ENCODE measurements around the gene TWNK. TPM values are rescaled to one million over a fixed set of nuclear protein-coding genes. Genes with fewer than 3 reads are reported as not detected.
A peak's percentile ranks its signal among the peaks of the same experiment; 100 is the strongest.

TWNK gene
- total RNA-seq = 11.5 TPM

DNA sequence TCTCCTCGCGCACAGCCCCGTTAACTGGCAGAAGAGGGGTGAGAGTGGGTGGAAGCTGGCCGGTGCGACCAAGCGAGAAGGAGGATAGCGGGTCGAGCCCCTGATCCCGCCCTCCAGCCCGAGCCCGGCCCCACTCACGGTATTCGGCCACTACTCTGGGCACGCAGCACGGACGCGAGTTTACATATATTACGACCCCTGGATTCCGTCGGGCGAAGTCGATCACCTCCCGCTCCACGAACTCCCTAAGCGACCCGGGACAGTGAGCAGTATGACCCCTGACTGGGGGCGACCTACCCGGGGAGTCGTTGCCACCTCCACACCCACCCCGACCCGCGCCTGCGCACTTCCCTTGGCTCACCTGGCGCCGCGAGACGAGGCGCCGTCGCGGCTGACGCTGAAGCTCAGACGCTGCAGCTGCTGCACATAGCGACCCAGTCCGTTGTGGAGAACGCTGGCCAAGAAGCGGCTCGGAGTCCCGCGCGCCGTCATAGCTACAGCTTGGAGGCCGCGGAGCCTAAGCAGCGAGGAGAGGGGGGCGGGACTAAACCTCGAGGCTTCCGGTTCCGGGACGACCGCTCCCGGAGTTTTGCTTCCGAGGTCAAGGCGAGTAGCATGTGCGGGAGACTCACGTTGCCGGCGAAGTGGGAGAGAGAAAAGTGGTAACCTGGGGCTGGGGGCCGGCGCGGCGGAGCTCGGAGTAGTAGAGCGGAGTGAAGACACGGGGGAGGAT, at the start of gene TWNK, which contains the start of gene MRPL43:
TSS of gene TWNK (plus strand) at position 592 of the 733 bp plus-strand sequence. CDS start 668 bp downstream, outside the sequence.
TSS of gene MRPL43 (minus strand) at position 546 of the 733 bp plus-strand sequence. CDS start at position 492, 54 bp downstream.
- peaks cover 9 to 16% of the 10 kb centered on the region in 2 donors for H3K4me1 ChIP-seq
- TF ChIP-seq, protein P1, sequence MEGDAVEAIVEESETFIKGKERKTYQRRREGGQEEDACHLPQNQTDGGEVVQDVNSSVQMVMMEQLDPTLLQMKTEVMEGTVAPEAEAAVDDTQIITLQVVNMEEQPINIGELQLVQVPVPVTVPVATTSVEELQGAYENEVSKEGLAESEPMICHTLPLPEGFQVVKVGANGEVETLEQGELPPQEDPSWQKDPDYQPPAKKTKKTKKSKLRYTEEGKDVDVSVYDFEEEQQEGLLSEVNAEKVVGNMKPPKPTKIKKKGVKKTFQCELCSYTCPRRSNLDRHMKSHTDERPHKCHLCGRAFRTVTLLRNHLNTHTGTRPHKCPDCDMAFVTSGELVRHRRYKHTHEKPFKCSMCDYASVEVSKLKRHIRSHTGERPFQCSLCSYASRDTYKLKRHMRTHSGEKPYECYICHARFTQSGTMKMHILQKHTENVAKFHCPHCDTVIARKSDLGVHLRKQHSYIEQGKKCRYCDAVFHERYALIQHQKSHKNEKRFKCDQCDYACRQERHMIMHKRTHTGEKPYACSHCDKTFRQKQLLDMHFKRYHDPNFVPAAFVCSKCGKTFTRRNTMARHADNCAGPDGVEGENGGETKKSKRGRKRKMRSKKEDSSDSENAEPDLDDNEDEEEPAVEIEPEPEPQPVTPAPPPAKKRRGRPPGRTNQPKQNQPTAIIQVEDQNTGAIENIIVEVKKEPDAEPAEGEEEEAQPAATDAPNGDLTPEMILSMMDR (IDR thresholded peaks at IDR 0.05) = no peak
- no peaks in the 10 kb centered on the region for H3K9me3 ChIP-seq
- peaks cover 19 to 35% of the 10 kb centered on the region in 2 donors for H3K36me3 ChIP-seq
- intact Hi-C loops (cut with DNase I) = no loop called here
- peak within 1 kb of the TSS; percentile 64 for H3K27ac ChIP-seq
- no peaks in the 10 kb centered on the region for H3K27me3 ChIP-seq
- peak in 1 of 2 donors; percentile 88 for DNase-seq (ENCODE audit: low spot score in 2 of 2)
- peak within 1 kb of the TSS; percentile 84 to 90 for H3K4me3 ChIP-seq

DNA sequence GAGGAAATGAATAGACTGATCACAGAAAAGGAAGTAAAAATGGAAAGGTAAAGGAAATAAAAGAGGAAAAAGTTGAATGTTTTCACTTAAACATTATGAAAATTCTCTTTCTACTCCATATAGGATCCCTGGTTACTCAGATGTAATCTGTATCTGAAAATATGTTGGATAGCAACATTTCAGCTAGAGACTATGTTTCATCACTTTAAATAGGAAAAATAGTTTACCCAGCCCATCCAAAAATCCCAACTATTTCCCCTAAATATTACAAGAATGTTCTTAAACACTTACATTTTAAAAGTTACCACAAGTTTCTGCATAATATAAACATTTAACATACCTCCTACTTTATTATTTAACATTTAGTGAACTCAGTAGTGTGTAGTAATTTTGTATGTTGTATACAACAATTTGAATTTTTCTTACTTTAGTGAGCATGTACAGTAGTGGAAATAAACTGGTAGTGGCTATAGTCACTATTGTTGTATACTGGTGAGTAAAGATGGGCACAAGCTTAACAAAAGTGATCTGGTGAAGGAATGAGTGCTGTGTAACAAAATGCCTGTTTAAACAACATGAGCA, 47.5 kb upstream of the TWNK start:
- H3K36me3 ChIP-seq = peaks cover 56 to 86% of the 10 kb centered on the region in 2 donors
- TF ChIP-seq, protein P1 (IDR thresholded peaks at IDR 0.05) = no peak
- intact Hi-C loops (cut with DNase I) = no loop called here
- H3K9me3 ChIP-seq = no peaks in the 10 kb centered on the region
- DNase-seq (ENCODE audit: low spot score in 2 of 2) = no peak
- H3K4me3 ChIP-seq = no peak overlapping the region
- H3K27ac ChIP-seq = no peak overlapping the region
- no peaks in the 10 kb centered on the region for H3K4me1 ChIP-seq
- H3K27me3 ChIP-seq = no peaks in the 10 kb centered on the region

GRCh38 chr10:100942229-100942628, 45.1 kb upstream of the TWNK start:
- TF ChIP-seq, protein P1 (IDR thresholded peaks at IDR 0.05) = no peak
- Histone ChIP-seq H3K4me1 (no peaks in the 10 kb centered on the region), H3K36me3 (peaks cover 67 to 94% of the 10 kb centered on the region in 2 donors), H3K27ac (no peak overlapping the region), H3K27me3 (no peaks in the 10 kb centered on the region), H3K4me3 (no peak overlapping the region), H3K9me3 (no peaks in the 10 kb centered on the region)
- DNase-seq (ENCODE audit: low spot score in 2 of 2) = no peak
- intact Hi-C loops (cut with DNase I) = no loop called here

GRCh38 chr10:100943508-100943907, 43.8 kb upstream of the TWNK start:
- no peaks in the 10 kb centered on the region for H3K4me1 ChIP-seq
- peaks cover 65 to 94% of the 10 kb centered on the region in 2 donors for H3K36me3 ChIP-seq
- intact Hi-C loops (cut with DNase I) = no loop called here
- no peaks in the 10 kb centered on the region for H3K9me3 ChIP-seq
- no peak overlapping the region for H3K4me3 ChIP-seq
- no peak overlapping the region for H3K27ac ChIP-seq
- DNase-seq (ENCODE audit: low spot score in 2 of 2) = no peak
- TF ChIP-seq, protein P1 (IDR thresholded peaks at IDR 0.05) = no peak
- no peaks in the 10 kb centered on the region for H3K27me3 ChIP-seq

- H3K9me3 ChIP-seq = no peaks in the 10 kb centered on the region
- DNase-seq (ENCODE audit: low spot score in 2 of 2) = no peak
- H3K27me3 ChIP-seq = no peaks in the 10 kb centered on the region
- no peak overlapping the region for H3K27ac ChIP-seq
- no peaks in the 10 kb centered on the region for H3K4me1 ChIP-seq
- TF ChIP-seq, protein P1 (IDR thresholded peaks at IDR 0.05) = no peak
- no peak overlapping the region for H3K4me3 ChIP-seq
- intact Hi-C loops (cut with DNase I) = no loop called here
- peaks cover 64 to 95% of the 10 kb centered on the region in 2 donors for H3K36me3 ChIP-seq
Measured at GRCh38 chr10:100945754-100946153, 41.6 kb upstream of the TWNK start.

Data from ascending aorta (tissue), 2 donors.